MM.1S (cell line): Measurements from ENCODE around the gene BBX.

Source experiments
- EZH2 ChIP-seq: fragments of 300-600 bp; sonication (generic); optimal IDR thresholded peaks from 2 replicates; pipeline ENCODE3; 2017; ENCODE audit warnings: low read depth, mild to moderate bottlenecking, antibody characterized with exemption, low read length, mixed read lengths
- EZH2phosphoT487 ChIP-seq: fragments of 300-600 bp; sonication (generic); IDR thresholded peaks from 2 replicates; pipeline ENCODE4 v1.6.1; 2018; ENCODE audit warnings: antibody characterized with exemption, low read length
- TF ChIP-seq, protein P1 (sequence below): fragments of 300-600 bp; sonication (generic); IDR thresholded peaks from 2 replicates; pipeline ENCODE4 v1.5.1; 2016; ENCODE audit warnings: antibody characterized with exemption, low read length, mixed read lengths

DNA sequence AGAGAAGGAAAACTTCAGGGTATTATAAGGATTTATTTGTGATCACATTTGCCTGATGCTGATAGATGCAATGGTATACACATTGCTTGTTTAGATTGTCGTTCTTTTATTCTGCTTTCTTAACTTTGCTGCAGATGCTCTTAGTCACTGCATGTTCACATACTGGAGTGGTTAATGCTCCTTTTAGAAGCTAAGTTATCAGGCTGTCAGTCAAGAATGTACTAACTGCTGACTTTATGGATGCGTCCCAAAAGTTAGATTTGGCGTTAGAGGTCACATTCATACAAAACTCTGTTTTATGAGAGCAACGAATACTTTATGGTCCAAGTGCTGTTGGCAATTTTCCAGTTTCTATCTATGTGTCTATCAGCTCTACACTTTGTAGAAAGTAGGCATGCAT is 160.7 kb downstream of the BBX start:
- TF ChIP-seq, protein P1, sequence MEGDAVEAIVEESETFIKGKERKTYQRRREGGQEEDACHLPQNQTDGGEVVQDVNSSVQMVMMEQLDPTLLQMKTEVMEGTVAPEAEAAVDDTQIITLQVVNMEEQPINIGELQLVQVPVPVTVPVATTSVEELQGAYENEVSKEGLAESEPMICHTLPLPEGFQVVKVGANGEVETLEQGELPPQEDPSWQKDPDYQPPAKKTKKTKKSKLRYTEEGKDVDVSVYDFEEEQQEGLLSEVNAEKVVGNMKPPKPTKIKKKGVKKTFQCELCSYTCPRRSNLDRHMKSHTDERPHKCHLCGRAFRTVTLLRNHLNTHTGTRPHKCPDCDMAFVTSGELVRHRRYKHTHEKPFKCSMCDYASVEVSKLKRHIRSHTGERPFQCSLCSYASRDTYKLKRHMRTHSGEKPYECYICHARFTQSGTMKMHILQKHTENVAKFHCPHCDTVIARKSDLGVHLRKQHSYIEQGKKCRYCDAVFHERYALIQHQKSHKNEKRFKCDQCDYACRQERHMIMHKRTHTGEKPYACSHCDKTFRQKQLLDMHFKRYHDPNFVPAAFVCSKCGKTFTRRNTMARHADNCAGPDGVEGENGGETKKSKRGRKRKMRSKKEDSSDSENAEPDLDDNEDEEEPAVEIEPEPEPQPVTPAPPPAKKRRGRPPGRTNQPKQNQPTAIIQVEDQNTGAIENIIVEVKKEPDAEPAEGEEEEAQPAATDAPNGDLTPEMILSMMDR: no peak
- TF ChIP-seq EZH2 (no peak), EZH2phosphoT487 (no peak)
